ENCODE results near the gene S100P.
"Not testable (repeated sequence)": the region's sequence is repeated elsewhere in the genome, so short reads cannot be mapped to it uniquely, and the experiment has no call there.

DNA sequence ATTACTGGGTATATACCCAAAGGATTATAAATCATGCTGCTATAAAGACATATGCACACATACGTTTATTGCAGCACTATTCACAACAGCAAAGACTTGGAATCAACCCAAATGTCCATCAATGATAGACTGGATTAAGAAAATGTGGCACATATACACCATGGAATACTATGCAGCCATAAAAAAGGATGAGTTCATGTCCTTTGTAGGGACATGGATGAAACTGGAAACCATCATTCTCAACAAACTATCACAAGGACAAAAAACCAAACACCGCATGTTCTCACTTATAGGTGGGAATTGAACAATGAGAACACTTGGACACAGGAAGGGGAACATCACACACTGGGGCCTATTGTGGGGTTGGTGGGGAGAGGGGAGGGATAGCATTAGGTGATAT, 38.4 kb upstream of the S100P start:
- not testable (repeated sequence) for TF ChIP-seq MYC (IDR thresholded peaks at IDR 0.05; ENCODE audit: borderline replicate concordance, low read length); SREBF2 (IDR thresholded peaks at IDR 0.05); CEBPB (IDR thresholded peaks at IDR 0.05); ESRRA (IDR thresholded peaks at IDR 0.05; ENCODE audit: borderline replicate concordance, low read length); RFX5 (IDR thresholded peaks at IDR 0.05); POLR2A (IDR thresholded peaks at IDR 0.05; ENCODE audit: low read length); KDM5A (IDR thresholded peaks at IDR 0.05); EP300 (IDR thresholded peaks at IDR 0.05)
- TF ChIP-seq, protein P1, sequence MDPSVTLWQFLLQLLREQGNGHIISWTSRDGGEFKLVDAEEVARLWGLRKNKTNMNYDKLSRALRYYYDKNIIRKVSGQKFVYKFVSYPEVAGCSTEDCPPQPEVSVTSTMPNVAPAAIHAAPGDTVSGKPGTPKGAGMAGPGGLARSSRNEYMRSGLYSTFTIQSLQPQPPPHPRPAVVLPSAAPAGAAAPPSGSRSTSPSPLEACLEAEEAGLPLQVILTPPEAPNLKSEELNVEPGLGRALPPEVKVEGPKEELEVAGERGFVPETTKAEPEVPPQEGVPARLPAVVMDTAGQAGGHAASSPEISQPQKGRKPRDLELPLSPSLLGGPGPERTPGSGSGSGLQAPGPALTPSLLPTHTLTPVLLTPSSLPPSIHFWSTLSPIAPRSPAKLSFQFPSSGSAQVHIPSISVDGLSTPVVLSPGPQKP (IDR thresholded peaks at IDR 0.05; ENCODE audit: low read depth, low read length), result not testable (repeated sequence)
- TF ChIP-seq, protein P2, sequence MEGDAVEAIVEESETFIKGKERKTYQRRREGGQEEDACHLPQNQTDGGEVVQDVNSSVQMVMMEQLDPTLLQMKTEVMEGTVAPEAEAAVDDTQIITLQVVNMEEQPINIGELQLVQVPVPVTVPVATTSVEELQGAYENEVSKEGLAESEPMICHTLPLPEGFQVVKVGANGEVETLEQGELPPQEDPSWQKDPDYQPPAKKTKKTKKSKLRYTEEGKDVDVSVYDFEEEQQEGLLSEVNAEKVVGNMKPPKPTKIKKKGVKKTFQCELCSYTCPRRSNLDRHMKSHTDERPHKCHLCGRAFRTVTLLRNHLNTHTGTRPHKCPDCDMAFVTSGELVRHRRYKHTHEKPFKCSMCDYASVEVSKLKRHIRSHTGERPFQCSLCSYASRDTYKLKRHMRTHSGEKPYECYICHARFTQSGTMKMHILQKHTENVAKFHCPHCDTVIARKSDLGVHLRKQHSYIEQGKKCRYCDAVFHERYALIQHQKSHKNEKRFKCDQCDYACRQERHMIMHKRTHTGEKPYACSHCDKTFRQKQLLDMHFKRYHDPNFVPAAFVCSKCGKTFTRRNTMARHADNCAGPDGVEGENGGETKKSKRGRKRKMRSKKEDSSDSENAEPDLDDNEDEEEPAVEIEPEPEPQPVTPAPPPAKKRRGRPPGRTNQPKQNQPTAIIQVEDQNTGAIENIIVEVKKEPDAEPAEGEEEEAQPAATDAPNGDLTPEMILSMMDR (IDR thresholded peaks at IDR 0.05), result not testable (repeated sequence)
- TF ChIP-seq, protein P3, sequence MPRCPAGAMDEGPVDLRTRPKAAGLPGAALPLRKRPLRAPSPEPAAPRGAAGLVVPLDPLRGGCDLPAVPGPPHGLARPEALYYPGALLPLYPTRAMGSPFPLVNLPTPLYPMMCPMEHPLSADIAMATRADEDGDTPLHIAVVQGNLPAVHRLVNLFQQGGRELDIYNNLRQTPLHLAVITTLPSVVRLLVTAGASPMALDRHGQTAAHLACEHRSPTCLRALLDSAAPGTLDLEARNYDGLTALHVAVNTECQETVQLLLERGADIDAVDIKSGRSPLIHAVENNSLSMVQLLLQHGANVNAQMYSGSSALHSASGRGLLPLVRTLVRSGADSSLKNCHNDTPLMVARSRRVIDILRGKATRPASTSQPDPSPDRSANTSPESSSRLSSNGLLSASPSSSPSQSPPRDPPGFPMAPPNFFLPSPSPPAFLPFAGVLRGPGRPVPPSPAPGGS (IDR thresholded peaks at IDR 0.05), result not testable (repeated sequence)

All from A549 (cell line).